ENCODE results near the gene GGA3.
"Not testable (repeated sequence)": the region's sequence is repeated elsewhere in the genome, so short reads cannot be mapped to it uniquely, and the experiment has no call there.

GGA3 gene

DNA sequence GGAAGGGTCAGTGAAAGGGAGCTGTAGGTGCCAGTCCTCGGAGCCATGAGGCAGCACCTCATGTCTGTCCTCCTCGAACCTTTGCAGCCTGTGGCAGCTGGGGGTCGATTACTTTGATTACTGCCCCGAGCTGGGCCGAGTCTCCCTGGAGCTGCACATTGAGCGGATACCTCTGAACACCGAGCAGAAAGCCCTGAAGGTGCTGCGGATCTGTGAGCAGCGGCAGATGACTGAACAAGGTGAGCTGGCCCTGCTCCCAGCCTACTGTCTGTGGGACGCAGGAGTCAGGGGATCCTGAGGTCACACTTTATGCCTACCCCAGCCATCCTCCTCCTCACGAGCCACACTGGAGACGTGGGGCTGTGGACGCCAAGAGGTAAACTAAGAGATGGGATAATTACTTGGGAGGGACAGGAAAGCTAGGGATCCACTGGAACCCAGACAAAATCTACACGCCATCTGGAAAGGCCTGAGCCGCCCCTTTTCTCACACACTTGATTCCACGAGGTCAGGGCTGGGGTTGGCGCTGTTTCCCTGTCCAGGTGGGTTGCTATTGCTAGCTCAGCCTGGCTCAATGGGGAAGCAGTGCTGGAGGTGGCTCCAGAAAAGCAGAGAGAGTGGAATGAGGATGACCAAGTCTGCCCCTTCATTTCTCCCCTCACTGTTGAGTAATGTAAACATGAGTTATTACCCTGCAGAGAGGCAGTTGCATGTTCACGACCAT lies 29.5 kb downstream of the GGA3 start:
- H3K9me3 ChIP-seq = no peaks in the 10 kb centered on the region
- no peak for DNase-seq (ENCODE audit: low spot score in 2 of 2)
- in situ Hi-C loops (cut with MboI; ENCODE audit: low sequenced_read_pairs) = no loop called here
- H3K4me3 ChIP-seq = no peak overlapping the region
- peaks cover 81% of the 10 kb centered on the region for H3K36me3 ChIP-seq (replicated peaks)
- H3K27me3 ChIP-seq (ENCODE audit: low read depth) = no peaks in the 10 kb centered on the region
- H3K4me1 ChIP-seq = no peaks in the 10 kb centered on the region

DNA sequence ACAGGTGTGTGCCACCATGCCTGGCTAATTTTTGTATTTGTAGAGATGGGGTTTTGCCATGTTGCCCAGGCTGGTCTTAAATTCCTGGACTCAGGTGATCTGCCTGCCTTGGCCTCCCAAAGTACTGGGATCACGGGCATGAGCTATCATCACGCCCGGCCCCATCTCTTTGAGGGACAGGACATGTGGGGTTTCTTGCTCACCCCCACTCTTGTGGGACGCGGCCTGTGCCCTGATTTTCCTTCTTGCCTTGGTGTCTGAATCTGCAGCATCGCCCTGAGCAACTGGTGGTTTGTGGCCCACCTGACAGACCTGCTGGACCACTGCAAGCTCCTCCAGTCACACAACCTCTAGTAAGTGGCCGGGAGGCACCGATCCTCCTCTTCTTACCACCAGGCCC lies 30.3 kb downstream of the GGA3 start:
- Histone ChIP-seq H3K9me3 (no peaks in the 10 kb centered on the region), H3K4me1 (no peaks in the 10 kb centered on the region), H3K36me3 (replicated peaks) (peaks cover 81% of the 10 kb centered on the region), H3K4me3 (no peak overlapping the region), H3K27me3 (ENCODE audit: low read depth) (no peaks in the 10 kb centered on the region)
- in situ Hi-C loops (cut with MboI; ENCODE audit: low sequenced_read_pairs) = no loop called here
- DNase-seq (ENCODE audit: low spot score in 2 of 2) = no peak

DNA sequence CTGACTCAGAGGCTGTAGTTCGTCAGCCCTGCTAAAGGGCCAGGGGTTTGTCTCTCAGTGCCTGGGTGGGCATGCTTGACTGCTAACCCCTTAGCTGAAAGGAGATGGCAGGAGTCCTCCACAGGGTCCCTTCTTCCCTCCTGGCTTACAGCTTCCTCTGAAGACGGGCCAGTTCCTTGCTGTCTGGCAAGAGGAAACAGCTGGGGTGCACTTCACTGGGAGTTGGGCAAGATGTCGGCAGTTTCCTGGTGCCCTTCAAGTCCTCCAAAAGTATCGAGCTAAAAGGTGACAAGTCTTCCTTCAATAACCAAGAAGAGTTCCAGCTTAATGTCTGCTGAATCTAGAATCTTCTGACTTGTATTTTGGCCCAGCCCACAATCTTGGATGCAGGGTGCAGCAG lies 32.6 kb downstream of the GGA3 start:
- in situ Hi-C loops (cut with MboI; ENCODE audit: low sequenced_read_pairs) = no loop called here
- H3K36me3 ChIP-seq (replicated peaks) = peaks cover 81% of the 10 kb centered on the region

DNA sequence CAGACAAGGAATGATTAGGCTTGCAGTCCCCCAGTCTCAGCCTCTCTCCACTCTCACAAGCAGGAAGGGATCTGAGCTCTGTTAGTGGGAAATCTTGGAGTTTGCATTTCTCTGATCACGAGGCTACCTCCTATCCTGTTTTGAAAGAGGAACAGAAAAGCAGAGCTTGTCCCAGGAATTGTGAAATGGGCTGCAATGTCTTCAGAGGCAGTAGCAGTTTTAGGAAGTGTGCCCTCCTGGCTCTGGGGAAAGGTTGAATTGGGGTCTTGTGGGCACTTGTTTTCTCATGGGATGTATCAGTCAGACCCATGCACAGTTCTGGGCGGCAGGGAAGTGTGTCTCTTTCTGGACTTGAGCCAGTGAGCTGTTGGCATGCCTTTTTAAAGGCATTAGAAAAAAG lies 33.1 kb downstream of the GGA3 start:
- DNase-seq (ENCODE audit: low spot score in 2 of 2) = no peak
- H3K9me3 ChIP-seq = no peaks in the 10 kb centered on the region
- in situ Hi-C loops (cut with MboI; ENCODE audit: low sequenced_read_pairs) = no loop called here
- H3K4me1 ChIP-seq = no peaks in the 10 kb centered on the region
- peaks cover 81% of the 10 kb centered on the region for H3K36me3 ChIP-seq (replicated peaks)
- no peaks in the 10 kb centered on the region for H3K27me3 ChIP-seq (ENCODE audit: low read depth)
- H3K4me3 ChIP-seq = no peak overlapping the region

More for the DNA sequence above, 32.6 kb downstream of the GGA3 start:
- Histone ChIP-seq H3K27me3 (ENCODE audit: low read depth) (no peaks in the 10 kb centered on the region), H3K4me3 (no peak overlapping the region), H3K4me1 (no peaks in the 10 kb centered on the region), H3K9me3 (no peaks in the 10 kb centered on the region)
- no peak for DNase-seq (ENCODE audit: low spot score in 2 of 2)

DNA sequence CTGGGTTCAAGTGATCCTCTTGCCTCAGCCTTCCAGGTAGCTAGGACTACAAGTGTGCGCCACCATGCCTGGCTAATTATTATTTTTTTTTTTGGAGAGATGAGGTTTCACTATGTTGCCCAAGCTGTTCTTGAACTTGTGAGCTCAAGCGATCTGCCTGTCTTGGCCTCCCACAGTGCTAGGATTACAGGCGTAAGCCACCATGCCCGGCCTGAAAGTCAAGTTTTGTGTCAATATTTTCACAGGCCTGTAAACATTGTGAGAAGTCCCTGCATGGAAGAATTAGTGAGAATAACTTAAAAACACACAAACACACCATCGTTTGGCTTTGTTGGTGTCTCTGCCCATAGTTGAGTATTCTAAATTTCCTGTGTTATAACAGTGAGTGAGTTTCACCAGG lies 33.7 kb downstream of the GGA3 start:
- in situ Hi-C loops (cut with MboI; ENCODE audit: low sequenced_read_pairs) = no loop called here
- Histone ChIP-seq H3K36me3 (replicated peaks) (peaks cover 76% of the 10 kb centered on the region), H3K4me1 (no peaks in the 10 kb centered on the region), H3K27me3 (ENCODE audit: low read depth) (no peaks in the 10 kb centered on the region), H3K4me3 (no peak overlapping the region), H3K9me3 (no peaks in the 10 kb centered on the region)
- no peak for DNase-seq (ENCODE audit: low spot score in 2 of 2)

GRCh38 chr17:75225016-75225415 lies 36.4 kb downstream of the GGA3 start:
- DNase-seq (ENCODE audit: low spot score in 2 of 2) = no peak
- Histone ChIP-seq H3K9me3 (no peaks in the 10 kb centered on the region), H3K27me3 (ENCODE audit: low read depth) (no peaks in the 10 kb centered on the region), H3K36me3 (replicated peaks) (peaks cover 67% of the 10 kb centered on the region), H3K4me3 (no peak overlapping the region), H3K4me1 (no peaks in the 10 kb centered on the region)
- in situ Hi-C loops (cut with MboI; ENCODE audit: low sequenced_read_pairs) = no loop called here

DNA sequence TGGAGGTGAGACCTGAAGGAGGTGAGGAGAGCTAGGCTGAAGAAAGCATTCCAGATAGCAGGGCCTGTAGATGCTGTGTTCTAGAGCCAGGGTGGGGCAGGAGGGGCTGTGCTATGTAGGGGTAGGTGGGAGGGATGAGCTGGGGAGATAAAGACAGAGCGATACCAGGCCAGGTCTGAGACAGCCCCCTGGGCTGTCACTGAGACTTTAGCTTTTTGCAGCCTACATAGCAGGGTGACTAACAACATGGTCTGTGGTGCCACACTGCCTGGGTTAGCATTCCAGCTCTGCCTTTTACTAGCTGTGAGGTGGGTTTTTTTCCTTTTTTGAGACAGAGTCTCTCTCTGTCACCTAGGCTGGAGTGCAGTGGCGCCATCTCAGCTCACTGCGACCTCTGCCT lies 41.6 kb downstream of the GGA3 start:
- Histone ChIP-seq H3K27me3 (ENCODE audit: low read depth) (no peaks in the 10 kb centered on the region), H3K4me3 (no peak overlapping the region), H3K36me3 (replicated peaks) (peaks cover 75% of the 10 kb centered on the region), H3K4me1 (no peaks in the 10 kb centered on the region), H3K9me3 (no peaks in the 10 kb centered on the region)
- in situ Hi-C loops (cut with MboI; ENCODE audit: low sequenced_read_pairs) = no loop called here
- no peak for DNase-seq (ENCODE audit: low spot score in 2 of 2)

DNA sequence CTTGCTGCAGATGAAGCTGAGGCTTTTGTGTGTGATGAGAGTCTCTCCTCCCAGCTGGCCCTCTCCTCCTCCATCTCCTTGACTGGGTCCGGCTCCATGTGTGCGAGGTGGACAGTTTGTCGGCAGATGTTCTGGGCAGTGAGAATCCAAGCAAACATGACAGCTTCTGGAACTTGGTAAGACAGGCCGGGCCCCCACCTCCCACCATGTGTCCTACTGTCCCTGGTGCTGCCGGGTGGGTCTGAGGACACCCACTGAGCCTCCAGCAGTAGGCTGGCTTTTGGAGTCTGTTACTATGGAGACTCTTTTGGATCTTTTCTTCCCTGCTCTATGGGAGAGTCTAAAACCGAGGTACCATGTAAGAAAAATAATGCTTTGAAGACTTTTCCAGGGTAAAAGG lies 43.3 kb downstream of the GGA3 start:
- in situ Hi-C loops (cut with MboI; ENCODE audit: low sequenced_read_pairs) = no loop called here

GRCh38 chr17:75209061-75209460 lies 52.3 kb downstream of the GGA3 start:
- no peak overlapping the region for H3K4me3 ChIP-seq
- H3K36me3 ChIP-seq (replicated peaks) = peaks cover 44% of the 10 kb centered on the region
- peaks cover 4% of the 10 kb centered on the region for H3K4me1 ChIP-seq
- H3K27me3 ChIP-seq (ENCODE audit: low read depth) = no peaks in the 10 kb centered on the region
- no peak for DNase-seq (ENCODE audit: low spot score in 2 of 2)
- in situ Hi-C loops (cut with MboI; ENCODE audit: low sequenced_read_pairs) = no loop called here
- H3K9me3 ChIP-seq = no peaks in the 10 kb centered on the region

More for the DNA sequence above, 43.3 kb downstream of the GGA3 start:
- no peak for DNase-seq (ENCODE audit: low spot score in 2 of 2)
- Histone ChIP-seq H3K36me3 (replicated peaks) (peaks cover 81% of the 10 kb centered on the region), H3K4me3 (no peak overlapping the region), H3K4me1 (no peaks in the 10 kb centered on the region), H3K27me3 (ENCODE audit: low read depth) (no peaks in the 10 kb centered on the region), H3K9me3 (no peaks in the 10 kb centered on the region)

- no peak for DNase-seq (ENCODE audit: low spot score in 2 of 2)
- in situ Hi-C loops (cut with MboI; ENCODE audit: low sequenced_read_pairs) = no loop called here
- H3K4me1 ChIP-seq = peaks cover 4% of the 10 kb centered on the region
- H3K27me3 ChIP-seq (ENCODE audit: low read depth) = no peaks in the 10 kb centered on the region
- peaks cover 37% of the 10 kb centered on the region for H3K36me3 ChIP-seq (replicated peaks)
- H3K4me3 ChIP-seq = no peak overlapping the region
- no peaks in the 10 kb centered on the region for H3K9me3 ChIP-seq
Observed at GRCh38 chr17:75208161-75208560, 53.2 kb downstream of the GGA3 start.

- Histone ChIP-seq H3K36me3 (replicated peaks) (peaks cover 33% of the 10 kb centered on the region), H3K4me3 (no peak overlapping the region; the same call in 1 of the 2 replicates), H3K27me3 (ENCODE audit: low read depth) (no peaks in the 10 kb centered on the region), H3K4me1 (peaks cover 4% of the 10 kb centered on the region), H3K9me3 (no peaks in the 10 kb centered on the region)
- no peak for DNase-seq (ENCODE audit: low spot score in 2 of 2)
- in situ Hi-C loops (cut with MboI; ENCODE audit: low sequenced_read_pairs) = no loop called here
Observed at GRCh38 chr17:75207760-75208159, 53.6 kb downstream of the GGA3 start.

DNA sequence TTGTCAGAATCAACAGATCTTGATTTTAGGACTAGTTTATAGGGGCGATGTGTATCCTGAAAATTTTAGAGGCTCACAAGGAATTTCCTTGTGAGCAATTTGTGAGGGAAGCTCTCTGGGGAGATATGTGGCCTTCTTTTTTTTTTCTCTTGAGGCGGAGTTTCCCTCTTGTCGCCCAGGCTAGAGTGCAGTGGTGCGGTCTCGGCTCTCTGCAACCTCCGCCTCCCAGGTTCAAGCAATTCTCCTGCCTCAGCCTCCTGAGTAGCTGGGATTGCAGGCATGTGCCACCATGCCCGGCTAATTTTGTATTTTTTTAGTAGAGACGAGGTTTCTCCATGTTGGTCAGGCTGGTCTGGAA lies 54.4 kb downstream of the GGA3 start:
- H3K4me1 ChIP-seq; H3K9me3 ChIP-seq; in situ Hi-C loops (cut with MboI; ENCODE audit: low sequenced_read_pairs); H3K27me3 ChIP-seq (ENCODE audit: low read depth); DNase-seq (ENCODE audit: low spot score in 2 of 2): not testable (repeated sequence)
- Histone ChIP-seq H3K4me3 (peak overlapping the region; percentile 66), H3K36me3 (replicated peaks) (peaks cover 29% of the 10 kb centered on the region)

GRCh38 chr17:75205793-75206163 lies 55.6 kb downstream of the GGA3 start:
- no peak for DNase-seq (ENCODE audit: low spot score in 2 of 2)
- in situ Hi-C loops (cut with MboI; ENCODE audit: low sequenced_read_pairs) = no loop called here
- Histone ChIP-seq H3K9me3 (no peaks in the 10 kb centered on the region), H3K27me3 (ENCODE audit: low read depth) (no peaks in the 10 kb centered on the region), H3K4me1 (peaks cover 4% of the 10 kb centered on the region), H3K36me3 (replicated peaks) (peaks cover 18% of the 10 kb centered on the region), H3K4me3 (peak overlapping the region; percentile 66)

GRCh38 chr17:75205037-75205792 lies 56.2 kb downstream of the GGA3 start, which contains the start of gene NUP85:
Gene NUP85 (plus strand): TSS chr17:75205679. CDS start chr17:75205762, 83 bp downstream.
- Histone ChIP-seq H3K9me3 (no peaks in the 10 kb centered on the region), H3K4me1 (peaks cover 4% of the 10 kb centered on the region), H3K4me3 (peak within 1 kb of the TSS; percentile 66), H3K27me3 (ENCODE audit: low read depth) (no peaks in the 10 kb centered on the region), H3K36me3 (replicated peaks) (peaks cover 13% of the 10 kb centered on the region)
- in situ Hi-C loops (cut with MboI; ENCODE audit: low sequenced_read_pairs) = no loop called here
- peak; percentile 91 to 97 for DNase-seq (ENCODE audit: low spot score in 2 of 2)

Measured in HAP-1 (cell line).